ENCODE results near the gene EMCN. TPM values are rescaled to one million over a fixed set of nuclear protein-coding genes. Genes with fewer than 3 reads are reported as not detected.

The EMCN gene
- total RNA-seq, 1 experiment from 2014 or later: not detected

DNA sequence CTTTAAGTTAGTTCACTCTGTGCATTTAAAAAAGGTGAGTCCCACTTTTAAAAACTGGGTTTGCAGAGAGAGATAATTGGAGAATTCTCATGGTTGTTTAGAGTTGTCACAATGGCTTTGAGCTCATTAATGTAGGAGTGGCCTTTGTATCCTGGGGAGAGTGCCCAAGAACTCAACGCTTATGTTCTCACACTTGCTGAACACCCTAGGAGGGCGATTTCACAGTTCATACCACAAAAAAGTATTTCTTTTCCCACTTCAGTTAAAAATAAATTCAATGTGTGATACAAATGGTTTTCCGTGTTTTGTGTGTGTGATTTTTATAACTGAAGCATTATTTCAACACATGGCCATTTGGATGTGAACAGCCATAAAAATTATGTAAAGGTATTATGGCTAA, 8.4 kb downstream of the EMCN start:
- no peak overlapping the region for H3K9ac ChIP-seq (ENCODE audit: extremely low read depth, insufficient read length, low read length)
- no peaks in the 10 kb centered on the region for H3K4me1 ChIP-seq (ENCODE audit: insufficient read depth, low read length)
- no peak overlapping the region for H3K18ac ChIP-seq (ENCODE audit: insufficient read length, low read depth, low read length)
- H3K14ac ChIP-seq (ENCODE audit: insufficient read depth, low read length): no peak overlapping the region
- peaks cover 7 to 10% of the 10 kb centered on the region in 2 experiments; a peak in 3 of 5 replicates for H3K9me3 Mint-ChIP-seq
- H3K27me3 ChIP-seq (ENCODE audit: insufficient read depth, low read length): no peaks in the 10 kb centered on the region
- H2BK15ac ChIP-seq (ENCODE audit: low read depth, low read length): no peak overlapping the region
- H3K79me2 ChIP-seq (ENCODE audit: insufficient read depth, low read length): no peaks in the 10 kb centered on the region
- no peak overlapping the region for H3K56ac ChIP-seq (ENCODE audit: insufficient read length, low read depth, low read length)
- no peak overlapping the region for H3K27ac Mint-ChIP-seq
- H3K4me3 Mint-ChIP-seq: no peak overlapping the region
- H3K4me1 Mint-ChIP-seq: peaks cover 0 to 3% of the 10 kb centered on the region in 2 experiments; a peak in 1 of 4 replicates
- no peak overlapping the region for H2AFZ ChIP-seq (ENCODE audit: low read length)
- H2BK120ac ChIP-seq (ENCODE audit: low read depth, low read length, poor library complexity, severe bottlenecking): no peak overlapping the region
- no peak for DNase-seq
- H3K23ac ChIP-seq (ENCODE audit: insufficient read length, low read depth, low read length): no peak overlapping the region
- no peaks in the 10 kb centered on the region for H3K9me3 ChIP-seq (ENCODE audit: control insufficient read depth, low read depth, low read length)
- H2BK20ac ChIP-seq (ENCODE audit: low read depth, low read length, poor library complexity, severe bottlenecking): no peak overlapping the region
- no peaks in the 10 kb centered on the region for H3K23me2 ChIP-seq (ENCODE audit: insufficient read length, low read depth, low read length, poor library complexity, severe bottlenecking)
- no peak overlapping the region for H4K5ac ChIP-seq (ENCODE audit: insufficient read length, low read depth, low read length)
- peaks cover 2% of the 10 kb centered on the region; the same call in 1 of the 2 replicates for H3K27me3 Mint-ChIP-seq (ENCODE audit: low read depth)
- H3K79me1 ChIP-seq (ENCODE audit: insufficient read depth, low read depth, low read length, poor library complexity, severe bottlenecking): no peaks in the 10 kb centered on the region
- H3K36me3 Mint-ChIP-seq (ENCODE audit: insufficient read depth in 1 of 3, low read depth in 3 of 3): peaks cover 0 to 7% (median 0%) of the 10 kb centered on the region in 3 experiments; a peak in 2 of 7 replicates
- no peak overlapping the region for H4K91ac ChIP-seq (ENCODE audit: insufficient read length, low read depth, low read length)
- H3K4me2 ChIP-seq (ENCODE audit: insufficient read depth, insufficient read length, low read length): no peak overlapping the region
- no peak overlapping the region for H2BK5ac ChIP-seq (ENCODE audit: insufficient read length, low read length)
- no peaks in the 10 kb centered on the region for H4K20me1 ChIP-seq (ENCODE audit: control insufficient read depth, insufficient read depth, insufficient read length)
- H2AK5ac ChIP-seq (ENCODE audit: insufficient read length, low read length): no peak overlapping the region
- H3T11ph ChIP-seq (ENCODE audit: low read length): no peak overlapping the region
- no peak overlapping the region for H3K4ac ChIP-seq (ENCODE audit: low read depth, low read length)
- H2BK12ac ChIP-seq (ENCODE audit: insufficient read length, low read depth, low read length): no peak overlapping the region
- TF ChIP-seq, protein P1, sequence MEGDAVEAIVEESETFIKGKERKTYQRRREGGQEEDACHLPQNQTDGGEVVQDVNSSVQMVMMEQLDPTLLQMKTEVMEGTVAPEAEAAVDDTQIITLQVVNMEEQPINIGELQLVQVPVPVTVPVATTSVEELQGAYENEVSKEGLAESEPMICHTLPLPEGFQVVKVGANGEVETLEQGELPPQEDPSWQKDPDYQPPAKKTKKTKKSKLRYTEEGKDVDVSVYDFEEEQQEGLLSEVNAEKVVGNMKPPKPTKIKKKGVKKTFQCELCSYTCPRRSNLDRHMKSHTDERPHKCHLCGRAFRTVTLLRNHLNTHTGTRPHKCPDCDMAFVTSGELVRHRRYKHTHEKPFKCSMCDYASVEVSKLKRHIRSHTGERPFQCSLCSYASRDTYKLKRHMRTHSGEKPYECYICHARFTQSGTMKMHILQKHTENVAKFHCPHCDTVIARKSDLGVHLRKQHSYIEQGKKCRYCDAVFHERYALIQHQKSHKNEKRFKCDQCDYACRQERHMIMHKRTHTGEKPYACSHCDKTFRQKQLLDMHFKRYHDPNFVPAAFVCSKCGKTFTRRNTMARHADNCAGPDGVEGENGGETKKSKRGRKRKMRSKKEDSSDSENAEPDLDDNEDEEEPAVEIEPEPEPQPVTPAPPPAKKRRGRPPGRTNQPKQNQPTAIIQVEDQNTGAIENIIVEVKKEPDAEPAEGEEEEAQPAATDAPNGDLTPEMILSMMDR (conservative IDR thresholded peaks at IDR 0.05): no peak
- no peak overlapping the region for H4K8ac ChIP-seq (replicated peaks; ENCODE audit: insufficient read length, low read depth, low read length)
- no CpG with 5 or more reads among the region's 3 CpGs for WGBS (ENCODE audit: extremely low coverage, insufficient read length, low lambda C conversion rate)
- no peak overlapping the region for H3K27ac ChIP-seq (ENCODE audit: insufficient read length, low read depth, low read length)

Measured in H9 (cell line).